ENCODE measurements around the gene PPP2R2D. TPM values are rescaled to one million over a fixed set of nuclear protein-coding genes. Genes with fewer than 3 reads are reported as not detected.
"Not testable (repeated sequence)": the region's sequence is repeated elsewhere in the genome, so short reads cannot be mapped to it uniquely, and the experiment has no call there.

PPP2R2D gene
- total and polyA plus RNA-seq, 2 donors: 29.3 to 32.3 TPM

DNA sequence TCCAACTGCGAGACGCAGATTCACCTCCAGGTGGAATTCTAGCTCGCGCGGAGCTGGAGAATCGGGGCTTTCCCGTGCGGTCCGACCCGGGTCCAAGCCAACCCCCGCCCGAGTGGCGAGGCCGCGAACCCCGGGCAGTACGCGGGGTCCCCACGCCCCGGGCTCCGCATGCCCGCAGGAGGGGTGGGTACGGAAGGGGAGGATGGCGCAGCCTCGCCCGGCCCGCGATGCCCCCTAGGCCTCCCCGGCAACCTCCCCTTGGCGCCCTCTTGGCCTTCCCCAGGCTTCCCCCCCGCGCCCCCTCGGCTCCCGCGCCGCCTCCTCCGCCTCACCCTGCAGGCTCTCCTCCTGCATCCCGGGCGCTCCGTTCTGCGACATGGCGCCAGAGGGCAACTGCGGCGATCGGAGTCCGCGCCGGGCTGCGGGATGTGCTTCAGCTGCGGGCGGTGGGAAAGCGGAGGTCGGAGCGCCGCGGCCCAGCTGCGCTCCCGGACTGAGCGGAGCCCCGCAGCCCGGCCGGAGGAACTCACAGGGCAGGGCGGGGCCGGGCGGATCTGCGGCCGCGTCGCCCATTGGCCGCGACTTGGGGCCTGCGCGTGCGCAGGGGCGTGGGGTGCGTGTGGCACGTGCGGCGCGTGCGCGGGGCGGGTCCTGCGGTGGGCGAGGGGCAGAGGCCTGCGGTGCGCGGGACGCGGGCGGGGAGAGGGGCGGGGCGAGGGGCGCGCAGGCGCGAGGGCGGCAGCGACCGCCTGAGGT, 80.8 kb downstream of the PPP2R2D start, which contains the start of gene BNIP3:
Gene BNIP3, minus strand, starts transcription at position 495 of the 756 bp plus-strand sequence. Its CDS starts 117 bp downstream, at position 378.
- Histone ChIP-seq H3K36me3 (ENCODE audit: control insufficient read depth in 2 of 2, insufficient read depth in 2 of 2, low read length in 1 of 2) (no peaks in the 10 kb centered on the region), H3K27ac (ENCODE audit: low read depth in 1 of 2, low read length in 1 of 2) (peak within 1 kb of the TSS in 1 of 2 donors; percentile 48), H3K4me1 (ENCODE audit: control insufficient read depth in 2 of 2, insufficient read depth in 2 of 2, low read length in 2 of 2) (peaks cover 6 to 10% of the 10 kb centered on the region in 2 donors), H3K9me3 (ENCODE audit: control insufficient read depth in 2 of 2, insufficient read depth in 1 of 2, low read length in 1 of 2) (peaks cover 0 to 1% of the 10 kb centered on the region in 2 donors), H3K27me3 (ENCODE audit: control insufficient read depth in 2 of 2, insufficient read depth in 1 of 2, low read length in 1 of 2) (peaks cover 38 to 73% of the 10 kb centered on the region in 2 donors), H3K4me3 (ENCODE audit: low read length in 2 of 2) (peak within 1 kb of the TSS; percentile 52 to 70)
- DNase-seq (ENCODE audit: low read depth in 6 of 9, low spot score in 9 of 9): peak; percentile 34 to 90 (median 79)
- WGBS: 1% methylated on average over 100 of the region's 100 CpGs

DNA sequence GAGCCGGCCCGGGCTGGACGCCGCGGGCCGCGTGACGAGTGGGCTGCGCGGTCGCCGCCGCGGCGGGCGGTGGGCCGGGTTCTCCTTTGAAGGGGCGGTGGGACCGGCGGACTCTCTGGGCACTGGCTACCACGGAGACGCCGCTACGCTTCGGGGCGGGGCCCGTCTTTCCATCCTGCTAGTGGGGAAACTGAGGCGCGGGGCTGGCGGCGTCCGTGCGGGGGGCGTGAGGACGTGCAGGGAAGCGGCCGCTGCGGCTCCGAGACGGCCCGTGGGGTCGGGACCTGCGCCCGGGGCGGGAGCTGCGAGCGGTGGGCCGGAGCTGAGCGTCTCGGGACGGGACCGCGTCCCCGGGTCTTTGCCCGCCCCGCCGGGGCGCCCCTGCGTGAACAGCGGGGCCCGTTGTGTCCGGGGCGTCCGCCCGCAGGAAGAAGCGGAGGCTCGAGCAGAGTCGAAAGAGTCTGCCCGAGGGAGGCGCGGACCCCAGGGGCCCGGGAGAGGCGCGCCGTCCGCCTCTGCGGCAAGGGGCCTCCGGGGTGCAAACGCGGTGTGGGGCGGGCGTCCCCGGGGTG, 81.5 kb downstream of the PPP2R2D start:
- Histone ChIP-seq H3K4me1 (ENCODE audit: control insufficient read depth in 2 of 2, insufficient read depth in 2 of 2, low read length in 2 of 2) (peaks cover 6 to 10% of the 10 kb centered on the region in 2 donors), H3K27me3 (ENCODE audit: control insufficient read depth in 2 of 2, insufficient read depth in 1 of 2, low read length in 1 of 2) (peaks cover 38 to 75% of the 10 kb centered on the region in 2 donors), H3K9me3 (ENCODE audit: control insufficient read depth in 2 of 2, insufficient read depth in 1 of 2, low read length in 1 of 2) (peaks cover 0 to 1% of the 10 kb centered on the region in 2 donors), H3K27ac (ENCODE audit: low read depth in 1 of 2, low read length in 1 of 2) (peak overlapping the region in 1 of 2 donors; percentile 48), H3K36me3 (ENCODE audit: control insufficient read depth in 2 of 2, insufficient read depth in 2 of 2, low read length in 1 of 2) (no peaks in the 10 kb centered on the region), H3K4me3 (ENCODE audit: low read length in 2 of 2) (peak overlapping the region; percentile 34 to 70)
- WGBS: 1% methylated on average over 83 of the region's 83 CpGs
- no peak for DNase-seq (ENCODE audit: low read depth in 6 of 9, low spot score in 9 of 9)

DNA sequence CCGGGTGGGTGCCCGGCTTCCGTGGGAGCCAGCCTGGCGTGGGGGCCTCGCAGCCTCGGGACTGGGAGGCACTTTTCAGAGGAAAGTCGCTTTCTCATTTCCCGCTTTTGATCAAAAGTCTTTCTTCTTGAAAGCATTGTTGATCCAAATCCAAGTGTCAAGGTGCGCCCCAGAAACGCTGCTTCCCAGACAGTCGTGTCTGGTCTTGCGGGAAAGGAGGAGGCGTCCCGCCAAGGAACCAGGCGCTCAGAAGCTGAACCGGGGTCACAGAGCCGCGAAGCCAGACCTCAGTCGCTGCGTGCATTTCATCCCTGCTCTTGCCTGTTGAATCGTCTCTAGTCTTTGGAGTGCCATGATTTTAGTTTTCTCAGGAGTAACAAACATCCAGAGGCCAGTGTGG, 82.0 kb downstream of the PPP2R2D start:
- Histone ChIP-seq H3K9me3 (ENCODE audit: control insufficient read depth in 2 of 2, insufficient read depth in 1 of 2, low read length in 1 of 2) (peaks cover 0 to 1% of the 10 kb centered on the region in 2 donors), H3K27me3 (ENCODE audit: control insufficient read depth in 2 of 2, insufficient read depth in 1 of 2, low read length in 1 of 2) (peaks cover 38 to 75% of the 10 kb centered on the region in 2 donors), H3K4me1 (ENCODE audit: control insufficient read depth in 2 of 2, insufficient read depth in 2 of 2, low read length in 2 of 2) (peaks cover 6 to 10% of the 10 kb centered on the region in 2 donors), H3K4me3 (ENCODE audit: low read length in 2 of 2) (peak overlapping the region in 1 of 2 donors; percentile 70), H3K27ac (ENCODE audit: low read depth in 1 of 2, low read length in 1 of 2) (no peak overlapping the region), H3K36me3 (ENCODE audit: control insufficient read depth in 2 of 2, insufficient read depth in 2 of 2, low read length in 1 of 2) (no peaks in the 10 kb centered on the region)
- peak in 1 of 9 donors; percentile 25 for DNase-seq (ENCODE audit: low read depth in 6 of 9, low spot score in 9 of 9)
- 64% methylated on average over 21 of the region's 21 CpGs for WGBS

DNA sequence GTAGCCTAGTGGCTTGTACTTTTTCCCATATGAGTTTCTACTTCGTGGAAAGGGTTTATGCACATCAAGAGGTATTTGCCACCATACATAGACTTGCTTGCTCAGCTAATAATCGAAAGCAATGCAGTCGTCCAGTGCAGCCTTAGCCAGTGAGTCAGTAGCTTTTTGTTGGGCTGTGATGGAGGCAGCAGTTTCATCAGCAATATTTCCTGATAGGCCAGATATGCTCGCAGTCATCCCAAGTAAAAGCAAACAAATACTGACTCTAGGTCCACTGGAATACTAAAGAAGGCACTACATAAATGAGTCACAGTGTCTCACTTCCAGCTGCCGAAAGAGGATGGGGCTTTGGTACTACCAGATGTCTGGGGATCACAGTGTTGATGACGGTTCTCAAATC, 83.0 kb downstream of the PPP2R2D start:
- Histone ChIP-seq H3K4me3 (ENCODE audit: low read length in 2 of 2) (no peak overlapping the region), H3K4me1 (ENCODE audit: control insufficient read depth in 2 of 2, insufficient read depth in 2 of 2, low read length in 2 of 2) (peaks cover 6 to 10% of the 10 kb centered on the region in 2 donors), H3K36me3 (ENCODE audit: control insufficient read depth in 2 of 2, insufficient read depth in 2 of 2, low read length in 1 of 2) (no peaks in the 10 kb centered on the region), H3K27me3 (ENCODE audit: control insufficient read depth in 2 of 2, insufficient read depth in 1 of 2, low read length in 1 of 2) (peaks cover 38 to 71% of the 10 kb centered on the region in 2 donors), H3K9me3 (ENCODE audit: control insufficient read depth in 2 of 2, insufficient read depth in 1 of 2, low read length in 1 of 2) (peaks cover 0 to 1% of the 10 kb centered on the region in 2 donors), H3K27ac (ENCODE audit: low read depth in 1 of 2, low read length in 1 of 2) (no peak overlapping the region)
- 94% methylated on average over 6 of the region's 6 CpGs for WGBS
- no peak for DNase-seq (ENCODE audit: low read depth in 6 of 9, low spot score in 9 of 9)

DNA sequence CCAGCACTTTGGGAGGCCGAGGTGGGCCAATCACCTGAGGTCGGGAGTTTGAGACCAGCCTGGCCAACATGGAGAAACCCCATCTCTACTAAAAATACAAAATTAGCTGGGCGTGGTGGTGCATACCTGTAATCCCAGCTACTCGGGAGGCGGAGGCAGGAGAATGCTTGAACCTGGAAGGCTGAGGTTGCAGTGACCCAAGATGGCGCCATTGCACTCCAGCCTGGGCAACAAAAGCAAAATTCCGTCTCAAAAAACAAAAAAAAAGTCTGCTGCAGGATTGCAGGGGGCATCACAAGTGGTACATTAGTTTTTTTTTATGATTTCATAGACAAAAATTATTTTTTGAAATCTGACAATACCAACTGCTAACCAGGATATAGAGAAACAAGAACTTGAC, 86.0 kb downstream of the PPP2R2D start:
- not testable (repeated sequence) for H3K27ac ChIP-seq (ENCODE audit: low read depth in 1 of 2, low read length in 1 of 2); H3K9me3 ChIP-seq (ENCODE audit: control insufficient read depth in 2 of 2, insufficient read depth in 1 of 2, low read length in 1 of 2); DNase-seq (ENCODE audit: low read depth in 6 of 9, low spot score in 9 of 9); H3K4me1 ChIP-seq (ENCODE audit: control insufficient read depth in 2 of 2, insufficient read depth in 2 of 2, low read length in 2 of 2); H3K36me3 ChIP-seq (ENCODE audit: control insufficient read depth in 2 of 2, insufficient read depth in 2 of 2, low read length in 1 of 2); H3K4me3 ChIP-seq (ENCODE audit: low read length in 2 of 2)
- peaks cover 18 to 41% of the 10 kb centered on the region in 2 donors for H3K27me3 ChIP-seq (ENCODE audit: control insufficient read depth in 2 of 2, insufficient read depth in 1 of 2, low read length in 1 of 2)
- 98% methylated on average over 7 of the region's 7 CpGs for WGBS

DNA sequence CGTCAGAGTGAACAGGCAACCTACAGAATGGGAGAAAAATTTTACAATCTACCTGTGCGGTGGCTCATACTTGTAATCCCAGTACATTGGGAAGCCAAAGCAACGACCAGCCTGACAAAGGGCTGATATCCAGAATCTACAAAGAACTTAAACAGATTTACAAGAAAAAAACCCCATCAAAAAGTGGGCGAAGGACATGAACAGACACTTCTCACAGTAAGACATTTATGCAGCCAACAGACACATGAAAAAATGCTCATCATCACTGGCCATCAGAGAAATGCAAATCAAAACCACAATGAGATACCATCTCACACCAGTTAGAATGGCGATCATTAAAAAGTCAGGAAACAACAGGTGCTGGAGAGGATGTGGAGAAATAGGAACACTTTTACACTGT, 86.5 kb downstream of the PPP2R2D start:
- not testable (repeated sequence) for H3K9me3 ChIP-seq (ENCODE audit: control insufficient read depth in 2 of 2, insufficient read depth in 1 of 2, low read length in 1 of 2); H3K27ac ChIP-seq (ENCODE audit: low read depth in 1 of 2, low read length in 1 of 2); H3K36me3 ChIP-seq (ENCODE audit: control insufficient read depth in 2 of 2, insufficient read depth in 2 of 2, low read length in 1 of 2); DNase-seq (ENCODE audit: low read depth in 6 of 9, low spot score in 9 of 9); H3K4me3 ChIP-seq (ENCODE audit: low read length in 2 of 2); H3K4me1 ChIP-seq (ENCODE audit: control insufficient read depth in 2 of 2, insufficient read depth in 2 of 2, low read length in 2 of 2)
- 96% methylated on average over 4 of the region's 5 CpGs for WGBS
- peaks cover 15 to 38% of the 10 kb centered on the region in 2 donors for H3K27me3 ChIP-seq (ENCODE audit: control insufficient read depth in 2 of 2, insufficient read depth in 1 of 2, low read length in 1 of 2)

- not testable (repeated sequence) for H3K36me3 ChIP-seq (ENCODE audit: control insufficient read depth in 2 of 2, insufficient read depth in 2 of 2, low read length in 1 of 2); H3K4me1 ChIP-seq (ENCODE audit: control insufficient read depth in 2 of 2, insufficient read depth in 2 of 2, low read length in 2 of 2); DNase-seq (ENCODE audit: low read depth in 6 of 9, low spot score in 9 of 9); H3K9me3 ChIP-seq (ENCODE audit: control insufficient read depth in 2 of 2, insufficient read depth in 1 of 2, low read length in 1 of 2); H3K27ac ChIP-seq (ENCODE audit: low read depth in 1 of 2, low read length in 1 of 2); H3K4me3 ChIP-seq (ENCODE audit: low read length in 2 of 2)
- H3K27me3 ChIP-seq (ENCODE audit: control insufficient read depth in 2 of 2, insufficient read depth in 1 of 2, low read length in 1 of 2): peaks cover 10 to 33% of the 10 kb centered on the region in 2 donors
- WGBS: 96% methylated on average over 2 of the region's 3 CpGs
Measured at GRCh38 chr10:131987786-131988185, 87.0 kb downstream of the PPP2R2D start.

GRCh38 chr10:131991726-131992125, 90.9 kb downstream of the PPP2R2D start:
- no peak overlapping the region for H3K27ac ChIP-seq (ENCODE audit: low read depth in 1 of 2, low read length in 1 of 2)
- no peaks in the 10 kb centered on the region for H3K9me3 ChIP-seq (ENCODE audit: control insufficient read depth in 2 of 2, insufficient read depth in 1 of 2, low read length in 1 of 2)
- peaks cover 0 to 10% of the 10 kb centered on the region in 2 donors for H3K27me3 ChIP-seq (ENCODE audit: control insufficient read depth in 2 of 2, insufficient read depth in 1 of 2, low read length in 1 of 2)
- no peaks in the 10 kb centered on the region for H3K36me3 ChIP-seq (ENCODE audit: control insufficient read depth in 2 of 2, insufficient read depth in 2 of 2, low read length in 1 of 2)
- WGBS: 93% methylated on average over 3 of the region's 3 CpGs
- no peak overlapping the region for H3K4me3 ChIP-seq (ENCODE audit: low read length in 2 of 2)
- no peaks in the 10 kb centered on the region for H3K4me1 ChIP-seq (ENCODE audit: control insufficient read depth in 2 of 2, insufficient read depth in 2 of 2, low read length in 2 of 2)
- DNase-seq (ENCODE audit: low read depth in 6 of 9, low spot score in 9 of 9): no peak

DNA sequence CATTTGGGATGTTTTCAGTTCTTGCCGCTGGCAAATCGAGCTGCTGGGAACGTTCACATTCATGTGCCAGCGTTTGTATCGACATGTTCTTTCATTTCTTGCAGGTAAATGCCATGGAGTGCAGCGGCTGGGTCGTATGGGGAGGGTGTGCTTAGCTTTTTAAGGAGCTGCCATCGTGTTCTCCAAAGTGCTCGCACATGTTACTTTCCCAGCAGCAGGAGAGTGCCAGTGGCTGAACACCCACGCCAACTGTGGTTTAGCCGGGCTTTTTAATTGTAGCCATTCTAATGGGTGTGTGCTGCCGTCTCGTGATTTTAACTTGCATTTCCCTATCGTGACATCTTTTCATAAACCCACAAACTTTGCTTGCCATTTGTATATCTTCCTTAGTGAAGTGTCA, 92.5 kb downstream of the PPP2R2D start:
- no peak overlapping the region for H3K27ac ChIP-seq (ENCODE audit: low read depth in 1 of 2, low read length in 1 of 2)
- no peak overlapping the region for H3K4me3 ChIP-seq (ENCODE audit: low read length in 2 of 2)
- peaks cover 0 to 9% of the 10 kb centered on the region in 2 donors for H3K27me3 ChIP-seq (ENCODE audit: control insufficient read depth in 2 of 2, insufficient read depth in 1 of 2, low read length in 1 of 2)
- no peaks in the 10 kb centered on the region for H3K36me3 ChIP-seq (ENCODE audit: control insufficient read depth in 2 of 2, insufficient read depth in 2 of 2, low read length in 1 of 2)
- no peaks in the 10 kb centered on the region for H3K4me1 ChIP-seq (ENCODE audit: control insufficient read depth in 2 of 2, insufficient read depth in 2 of 2, low read length in 2 of 2)
- H3K9me3 ChIP-seq (ENCODE audit: control insufficient read depth in 2 of 2, insufficient read depth in 1 of 2, low read length in 1 of 2): no peaks in the 10 kb centered on the region
- no peak for DNase-seq (ENCODE audit: low read depth in 6 of 9, low spot score in 9 of 9)
- WGBS: 94% methylated on average over 14 of the region's 14 CpGs

Measured in thymus (tissue), 11 donors.